Mammary epithelial cell (primary cell): ENCODE measurements around the gene MAGI1.
"Not testable (repeated sequence)": the region's sequence is repeated elsewhere in the genome, so short reads cannot be mapped to it uniquely, and the experiment has no call there.

Source experiments
- CTCF ChIP-seq, 2 donors: IDR thresholded peaks in 1 of 2; conservative IDR thresholded peaks in 1 of 2; 2 replicates each; pipeline ENCODE4 v1.5.1; 2011 to 2012; ENCODE audit warnings: inconsistent platforms in 2 of 2, low read length in 2 of 2, mild to moderate bottlenecking in 2 of 2, control low read depth in 1 of 2, low read depth in 1 of 2; ENCODE audit not compliant: insufficient read depth in 1 of 2; ENCODE audit errors: extremely low read depth in 1 of 2
- EZH2 ChIP-seq: IDR thresholded peaks from 2 replicates; pipeline ENCODE4 v1.6.1; 2012; ENCODE audit warnings: low read length, inconsistent platforms, borderline replicate concordance

GRCh38 chr3:65891477-65891876, 147.2 kb downstream of the MAGI1 start:
- TF ChIP-seq CTCF (conservative IDR thresholded peaks at IDR 0.05 in 1 of 2, IDR thresholded peaks at IDR 0.05 in 1 of 2; ENCODE audit: extremely low read depth in 1 of 2, insufficient read depth in 1 of 2, low read depth in 1 of 2, low read length in 2 of 2); EZH2: not testable (repeated sequence)
